Vagina (tissue), 2 donors: ENCODE data around the gene MAVS. TPM values are rescaled to one million over a fixed set of nuclear protein-coding genes. Genes with fewer than 3 reads are reported as not detected.

ENCODE experiments used
- DNase-seq, 2 donors: peaks; one replicate each; pipeline ENCODE4 v3.0.0-alpha.2; 2017; ENCODE audit errors: extremely low spot score in 2 of 2
- H3K27ac ChIP-seq: fragments of 200-600 bp; sonication (generic); one replicate; pipeline ENCODE4 v1.5.1; 2019
- H3K27me3 ChIP-seq: fragments of 200-600 bp; sonication (generic); one replicate; pipeline ENCODE4 v1.5.1; 2019
- H3K36me3 ChIP-seq, 2 donors: fragments of 200-600 bp; sonication (generic); one replicate each; pipeline ENCODE4 v1.5.1; 2017 to 2019
- H3K4me1 ChIP-seq: fragments of 200-600 bp; sonication (generic); one replicate; pipeline ENCODE4 v1.5.1; 2019
- H3K4me3 ChIP-seq, 2 donors: fragments of 200-600 bp; sonication (generic); 1 replicate in 1 of 2; 2 replicates in 1 of 2; pipeline ENCODE4 v1.5.1; 2016 to 2019
- H3K9me3 ChIP-seq: fragments of 200-600 bp; sonication (generic); one replicate; pipeline ENCODE4 v1.5.1; 2019
- CTCF ChIP-seq, 3 experiments: fragments of 450-650 bp in 2 of 3; fragments of 200-600 bp in 1 of 3; sonication (generic) in 1 of 3; IDR thresholded peaks; one replicate each; pipeline ENCODE4 v1.5.1; 2017 to 2019; ENCODE audit warnings: antibody characterized with exemption in 3 of 3, mild to moderate bottlenecking in 2 of 3, moderate library complexity in 2 of 3
- POLR2A ChIP-seq, 2 donors: fragments of 450-650 bp; IDR thresholded peaks; one replicate each; pipeline ENCODE4 v1.6.1; 2017; ENCODE audit warnings: antibody characterized with exemption in 2 of 2, mild to moderate bottlenecking in 2 of 2, moderate library complexity in 2 of 2
- POLR2AphosphoS5 ChIP-seq, 2 donors: sonication (generic); formaldehyde crosslinking; IDR thresholded peaks; one replicate each; pipeline ENCODE4 v1.9.0; 2017; ENCODE audit warnings: antibody characterized with exemption in 2 of 2, mild to moderate bottlenecking in 2 of 2, low read depth in 1 of 2; ENCODE audit not compliant: insufficient read depth in 1 of 2
- intact Hi-C: fragments of 100-400 bp; cut with DNase I; formaldehyde crosslinking; loops from one replicate; pipeline ENCODE4 v1.15.1; 2023
- total RNA-seq: library from RNA; depleted of rRNA; stranded (reverse); fragments of >200 nt; gene quantifications from one replicate; pipeline ENCODE4 v1.2.3, GENCODE V29; 2016

The MAVS gene
- total RNA-seq, 1 donor from 2014 or later: 22.1 TPM

DNA sequence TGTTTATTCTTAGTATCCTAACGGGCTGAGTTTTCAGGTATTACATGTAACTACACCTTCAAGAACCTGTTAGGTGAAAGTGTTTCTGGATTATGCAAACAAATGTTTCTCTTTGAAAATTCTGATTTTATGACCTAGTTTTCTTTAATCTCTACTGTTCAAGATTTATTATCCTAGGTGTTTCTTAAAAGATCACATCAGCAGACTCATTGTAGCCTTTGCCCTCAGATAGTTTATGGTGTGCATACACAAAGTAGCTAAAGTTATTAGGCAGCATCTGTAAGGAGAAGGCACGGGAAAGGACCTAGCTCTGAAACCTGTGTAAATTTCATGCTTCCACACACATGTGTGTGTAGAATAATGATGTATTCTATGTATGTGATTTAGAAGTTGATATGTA is 64.2 kb downstream of the MAVS start:
- no peak overlapping the region for H3K27ac ChIP-seq
- intact Hi-C loops: no loop called here

DNA sequence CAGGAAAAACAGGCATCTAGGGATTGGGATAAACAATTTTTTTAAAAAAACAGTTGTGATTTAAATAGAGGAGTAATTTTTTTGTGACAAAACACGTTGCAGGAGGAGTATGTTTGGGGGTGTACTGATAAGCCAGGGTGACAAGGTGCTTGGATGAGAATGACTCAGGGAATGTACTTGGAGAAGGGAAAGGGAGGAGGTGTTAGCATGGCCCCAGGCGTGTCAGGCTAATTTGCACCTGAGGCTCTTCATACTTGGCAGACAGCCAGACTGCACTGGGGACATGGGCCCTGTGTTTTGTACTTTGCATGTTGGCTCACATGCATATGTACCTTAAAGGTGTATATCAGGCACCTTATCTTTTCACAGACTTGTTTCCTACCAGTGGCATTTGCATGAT is 65.3 kb downstream of the MAVS start:
- H3K4me1 ChIP-seq: peaks cover 4% of the 10 kb centered on the region
- intact Hi-C loops: no loop called here
- no peaks in the 10 kb centered on the region for H3K27me3 ChIP-seq
- H3K4me3 ChIP-seq: no peak overlapping the region
- DNase-seq: no peak
- peaks cover 0 to 68% of the 10 kb centered on the region in 2 donors for H3K36me3 ChIP-seq
- no peak for TF ChIP-seq POLR2AphosphoS5 (IDR thresholded peaks at IDR 0.05; ENCODE audit: insufficient read depth in 1 of 2, low read depth in 1 of 2)
- no peak for TF ChIP-seq POLR2A (IDR thresholded peaks at IDR 0.05)
- TF ChIP-seq CTCF (IDR thresholded peaks at IDR 0.05): no peak
- no peaks in the 10 kb centered on the region for H3K9me3 ChIP-seq
- H3K27ac ChIP-seq: no peak overlapping the region

More for the DNA sequence above, 64.2 kb downstream of the MAVS start:
- TF ChIP-seq POLR2A (IDR thresholded peaks at IDR 0.05): no peak
- no peak for TF ChIP-seq POLR2AphosphoS5 (IDR thresholded peaks at IDR 0.05; ENCODE audit: insufficient read depth in 1 of 2, low read depth in 1 of 2)
- TF ChIP-seq CTCF (IDR thresholded peaks at IDR 0.05): no peak
- H3K4me1 ChIP-seq: peaks cover 13% of the 10 kb centered on the region
- H3K4me3 ChIP-seq: no peak overlapping the region
- no peaks in the 10 kb centered on the region for H3K27me3 ChIP-seq
- H3K9me3 ChIP-seq: no peaks in the 10 kb centered on the region
- DNase-seq: no peak
- peaks cover 0 to 68% of the 10 kb centered on the region in 2 donors for H3K36me3 ChIP-seq

DNA sequence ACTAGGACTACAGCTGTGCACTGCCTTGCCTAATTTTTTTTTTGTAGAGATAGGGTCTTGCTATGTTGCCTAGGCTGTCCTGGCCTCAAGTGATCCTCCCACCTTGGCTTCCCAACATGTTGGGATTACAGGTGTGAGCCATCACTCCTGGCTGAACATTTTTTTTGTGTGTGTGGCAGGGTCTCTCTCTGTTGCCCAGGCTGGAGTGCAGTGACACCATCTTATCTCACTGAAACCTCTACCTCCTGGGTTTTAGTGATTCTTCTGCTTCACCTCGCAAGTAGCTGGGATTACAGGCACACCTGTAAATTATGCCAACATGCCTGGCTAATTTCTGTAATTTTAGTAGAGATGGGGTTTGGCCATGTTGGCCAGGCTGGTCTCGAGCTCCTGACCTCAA is 67.8 kb downstream of the MAVS start:
- Histone ChIP-seq H3K4me1 (no peaks in the 10 kb centered on the region), H3K27me3 (no peaks in the 10 kb centered on the region), H3K4me3 (no peak overlapping the region), H3K9me3 (no peaks in the 10 kb centered on the region), H3K36me3 (peaks cover 0 to 64% of the 10 kb centered on the region in 2 donors), H3K27ac (no peak overlapping the region)
- no peak for TF ChIP-seq POLR2A (IDR thresholded peaks at IDR 0.05)
- no peak for TF ChIP-seq CTCF (IDR thresholded peaks at IDR 0.05)
- TF ChIP-seq POLR2AphosphoS5 (IDR thresholded peaks at IDR 0.05; ENCODE audit: insufficient read depth in 1 of 2, low read depth in 1 of 2): no peak
- intact Hi-C loops: no loop called here
- no peak for DNase-seq

GRCh38 chr20:3915691-3916090 is 69.1 kb downstream of the MAVS start:
- Histone ChIP-seq H3K36me3 (peaks cover 0 to 67% of the 10 kb centered on the region in 2 donors), H3K4me1 (no peaks in the 10 kb centered on the region), H3K27me3 (no peaks in the 10 kb centered on the region), H3K4me3 (no peak overlapping the region), H3K9me3 (no peaks in the 10 kb centered on the region), H3K27ac (no peak overlapping the region)
- intact Hi-C loops: no loop called here
- TF ChIP-seq POLR2AphosphoS5 (IDR thresholded peaks at IDR 0.05; ENCODE audit: insufficient read depth in 1 of 2, low read depth in 1 of 2): no peak
- no peak for TF ChIP-seq CTCF (IDR thresholded peaks at IDR 0.05)
- TF ChIP-seq POLR2A (IDR thresholded peaks at IDR 0.05): no peak
- no peak for DNase-seq

- H3K36me3 ChIP-seq: peaks cover 0 to 64% of the 10 kb centered on the region in 2 donors
- no peak overlapping the region for H3K4me3 ChIP-seq
- H3K9me3 ChIP-seq: no peaks in the 10 kb centered on the region
- H3K27ac ChIP-seq: no peak overlapping the region
- no peak for DNase-seq
- intact Hi-C loops: no loop called here
- no peaks in the 10 kb centered on the region for H3K27me3 ChIP-seq
- no peak for TF ChIP-seq CTCF (IDR thresholded peaks at IDR 0.05)
- TF ChIP-seq POLR2A (IDR thresholded peaks at IDR 0.05): no peak
- no peak for TF ChIP-seq POLR2AphosphoS5 (IDR thresholded peaks at IDR 0.05; ENCODE audit: insufficient read depth in 1 of 2, low read depth in 1 of 2)
- no peaks in the 10 kb centered on the region for H3K4me1 ChIP-seq
Observed at GRCh38 chr20:3916364-3916763, 69.7 kb downstream of the MAVS start.
